ENCODE measurements around the gene SSR4.

Gene SSR4

DNA sequence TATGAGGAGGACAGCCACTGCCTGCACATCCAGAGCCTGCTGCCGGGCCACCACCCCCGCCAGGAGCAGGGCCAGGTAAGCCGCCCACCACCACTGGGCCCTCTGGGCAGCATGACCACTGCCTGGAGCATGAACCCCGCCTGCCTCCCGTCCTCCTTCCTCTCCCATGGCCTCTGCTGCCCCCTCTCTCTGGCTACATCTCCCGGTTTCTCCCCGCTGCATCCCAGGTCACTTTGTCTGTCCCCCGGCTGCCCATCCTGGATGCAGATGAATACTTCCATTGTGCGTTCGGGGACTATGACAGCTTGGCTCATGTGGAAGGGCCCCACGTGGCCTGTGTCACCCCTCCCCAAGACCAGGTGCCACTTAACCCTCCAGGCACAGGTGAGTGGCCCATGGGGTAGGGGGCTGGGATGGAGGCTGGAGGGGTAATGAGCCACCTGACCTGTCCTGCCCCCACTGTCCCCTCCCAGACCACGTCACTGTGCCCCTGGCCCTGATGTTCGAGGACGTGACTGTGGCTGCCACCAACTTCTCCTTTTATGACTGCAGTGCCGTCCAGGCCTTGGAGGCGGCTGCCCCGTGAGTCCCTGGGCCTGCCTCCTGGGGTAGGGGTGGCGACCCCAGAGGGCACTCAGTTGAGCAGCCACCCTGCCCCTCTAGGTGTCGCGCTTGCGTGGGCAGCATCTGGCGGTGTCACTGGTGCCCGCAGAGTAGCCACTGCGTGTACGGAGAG is 24.4 kb upstream of the SSR4 start:
- no peak for DNase-seq

GRCh38 chrX:153770601-153771414 is 23.7 kb upstream of the SSR4 start:
- DNase-seq: no peak

GRCh38 chrX:153771415-153772315 is 22.8 kb upstream of the SSR4 start:
- DNase-seq: no peak

GRCh38 chrX:153772316-153773217 is 21.9 kb upstream of the SSR4 start:
- DNase-seq: no peak

- DNase-seq: no peak
Measured at GRCh38 chrX:153773218-153773611, 21.3 kb upstream of the SSR4 start.

- no peak for DNase-seq
Measured at GRCh38 chrX:153773741-153774575, 20.5 kb upstream of the SSR4 start.

GRCh38 chrX:153774576-153775292 is 19.7 kb upstream of the SSR4 start:
- no peak for DNase-seq

DNA sequence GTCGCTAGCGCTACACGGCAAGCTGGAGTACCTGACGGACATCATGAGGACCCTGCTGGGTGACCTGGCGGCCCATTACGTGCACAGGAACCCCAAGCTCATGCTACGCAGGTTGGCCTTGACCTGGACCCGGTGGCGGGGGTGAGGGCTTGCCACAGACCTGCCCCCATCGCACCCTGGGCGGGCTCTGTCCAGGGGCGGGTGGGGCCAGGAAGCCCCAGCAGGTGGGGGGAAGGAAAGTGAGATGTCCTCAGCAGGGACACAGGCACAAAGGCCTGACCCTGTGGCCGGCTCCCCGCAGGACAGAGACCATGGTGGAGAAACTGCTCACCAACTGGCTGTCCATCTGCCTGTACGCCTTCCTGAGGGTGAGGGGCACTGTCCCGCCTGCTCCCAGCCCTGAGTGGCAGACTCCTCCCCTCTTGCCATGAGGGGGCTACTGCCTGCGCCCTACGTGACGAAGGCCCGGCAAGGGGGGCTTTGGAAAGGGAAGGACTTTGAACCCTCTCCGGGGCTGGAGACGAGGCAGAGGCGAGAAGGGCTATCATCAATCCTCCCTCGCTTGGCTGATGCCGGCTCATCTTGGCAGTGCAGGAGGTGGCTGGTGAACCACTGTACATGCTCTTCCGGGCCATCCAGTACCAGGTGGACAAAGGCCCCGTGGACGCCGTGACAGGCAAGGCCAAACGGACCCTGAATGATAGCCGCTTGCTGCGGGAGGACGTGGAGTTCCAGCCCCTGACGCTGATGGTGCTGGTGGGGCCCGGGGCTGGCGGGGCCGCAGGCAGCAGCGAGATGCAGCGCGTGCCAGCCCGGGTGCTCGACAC is 19.0 kb upstream of the SSR4 start:
- no peak for DNase-seq

GRCh38 chrX:153776120-153776599 is 18.3 kb upstream of the SSR4 start:
- no peak for DNase-seq

- DNase-seq: no peak
Measured at GRCh38 chrX:153776611-153777045, 17.8 kb upstream of the SSR4 start.

GRCh38 chrX:153777261-153778090 is 17.0 kb upstream of the SSR4 start:
- no peak for DNase-seq

- DNase-seq: no peak
Measured at GRCh38 chrX:153778181-153778580, 16.3 kb upstream of the SSR4 start.

GRCh38 chrX:153778684-153779101 is 15.8 kb upstream of the SSR4 start:
- DNase-seq: no peak

DNA sequence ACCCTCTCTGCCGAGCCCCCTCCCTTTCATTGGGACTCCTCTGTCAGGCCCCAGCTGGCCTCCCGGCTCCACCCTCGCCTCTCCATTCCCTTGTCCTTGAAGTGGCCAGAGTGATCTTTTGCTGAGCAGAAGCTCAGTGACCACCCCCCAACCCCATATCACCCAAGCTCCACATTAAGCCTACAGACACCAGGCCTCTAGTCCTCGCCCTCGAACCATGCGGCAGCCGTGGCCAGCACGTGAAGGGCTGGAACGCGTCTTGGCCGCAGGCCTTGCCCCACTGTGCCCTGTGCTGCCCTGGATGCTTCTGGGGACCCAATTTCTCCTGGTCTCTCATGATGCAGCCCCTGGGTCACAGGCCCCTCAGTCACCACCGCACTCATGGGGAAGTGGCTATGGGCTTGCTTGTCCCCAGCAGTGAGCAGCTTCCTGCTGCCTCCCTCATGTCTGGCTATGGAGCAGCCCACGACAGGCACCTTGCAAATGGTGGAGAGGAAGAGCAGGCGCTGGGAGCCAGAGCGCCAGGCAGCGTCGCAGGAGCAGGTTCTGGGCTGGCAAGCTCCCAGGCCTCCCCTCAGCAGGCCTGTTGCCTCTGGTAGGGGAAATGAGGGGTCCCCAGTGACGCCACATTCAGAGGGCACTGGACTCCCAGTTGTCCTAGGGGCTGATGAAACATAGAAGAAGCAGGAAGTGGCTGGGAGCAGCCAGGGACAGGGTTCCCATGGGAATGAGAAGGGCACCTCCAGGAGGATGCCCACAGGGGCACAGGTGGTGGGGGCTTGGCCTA is 14.4 kb upstream of the SSR4 start:
- DNase-seq: no peak

- DNase-seq: no peak
Measured at GRCh38 chrX:153780678-153781427, 13.6 kb upstream of the SSR4 start, which contains the start of gene SRPK3. SRPK3 (plus strand) TSS chrX:153781041; CDS start chrX:153781087, 46 bp downstream.

DNA sequence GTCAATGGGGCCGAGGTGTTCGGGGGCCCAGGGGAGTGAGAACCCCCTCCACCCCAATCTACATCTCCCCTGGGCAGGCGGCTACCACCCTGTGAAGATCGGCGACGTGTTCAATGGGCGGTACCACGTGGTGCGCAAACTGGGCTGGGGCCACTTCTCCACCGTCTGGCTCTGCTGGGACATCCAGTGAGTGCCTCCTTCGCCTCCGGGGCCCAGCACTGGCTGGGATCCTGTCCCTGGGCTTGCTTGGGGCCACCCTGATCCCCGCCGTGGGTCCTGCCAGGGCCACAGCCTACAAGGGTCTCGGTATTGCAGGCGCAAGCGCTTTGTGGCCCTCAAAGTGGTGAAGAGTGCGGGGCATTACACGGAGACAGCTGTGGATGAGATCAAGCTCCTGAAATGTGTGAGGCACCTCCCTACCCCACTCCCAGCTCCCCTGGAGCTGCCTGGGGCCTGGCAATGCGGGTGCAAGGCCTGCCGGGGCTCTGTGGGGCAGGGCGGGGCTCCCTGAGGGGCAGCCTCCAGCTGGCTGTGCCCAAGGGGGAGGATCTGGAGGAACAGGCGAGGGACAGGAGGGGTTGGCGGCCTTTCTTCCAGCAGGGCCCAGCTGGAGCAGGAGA is 12.9 kb upstream of the SSR4 start:
- no peak for DNase-seq

All from stimulated activated CD8-positive, alpha-beta memory T cell treated with anti-CD3 and anti-CD28 coated beads, Interleukin-4, amount 100 ng/mL, for 48 hours (primary cell).